ENCODE results near the gene CORO6. TPM values are rescaled to one million over a fixed set of nuclear protein-coding genes. Genes with fewer than 3 reads are reported as not detected.

CORO6 gene
- total and polyA plus RNA-seq, 2 donors (not counting 1 experiment from before 2014, with no cell fraction given) = 1.4 to 4.0 TPM

DNA sequence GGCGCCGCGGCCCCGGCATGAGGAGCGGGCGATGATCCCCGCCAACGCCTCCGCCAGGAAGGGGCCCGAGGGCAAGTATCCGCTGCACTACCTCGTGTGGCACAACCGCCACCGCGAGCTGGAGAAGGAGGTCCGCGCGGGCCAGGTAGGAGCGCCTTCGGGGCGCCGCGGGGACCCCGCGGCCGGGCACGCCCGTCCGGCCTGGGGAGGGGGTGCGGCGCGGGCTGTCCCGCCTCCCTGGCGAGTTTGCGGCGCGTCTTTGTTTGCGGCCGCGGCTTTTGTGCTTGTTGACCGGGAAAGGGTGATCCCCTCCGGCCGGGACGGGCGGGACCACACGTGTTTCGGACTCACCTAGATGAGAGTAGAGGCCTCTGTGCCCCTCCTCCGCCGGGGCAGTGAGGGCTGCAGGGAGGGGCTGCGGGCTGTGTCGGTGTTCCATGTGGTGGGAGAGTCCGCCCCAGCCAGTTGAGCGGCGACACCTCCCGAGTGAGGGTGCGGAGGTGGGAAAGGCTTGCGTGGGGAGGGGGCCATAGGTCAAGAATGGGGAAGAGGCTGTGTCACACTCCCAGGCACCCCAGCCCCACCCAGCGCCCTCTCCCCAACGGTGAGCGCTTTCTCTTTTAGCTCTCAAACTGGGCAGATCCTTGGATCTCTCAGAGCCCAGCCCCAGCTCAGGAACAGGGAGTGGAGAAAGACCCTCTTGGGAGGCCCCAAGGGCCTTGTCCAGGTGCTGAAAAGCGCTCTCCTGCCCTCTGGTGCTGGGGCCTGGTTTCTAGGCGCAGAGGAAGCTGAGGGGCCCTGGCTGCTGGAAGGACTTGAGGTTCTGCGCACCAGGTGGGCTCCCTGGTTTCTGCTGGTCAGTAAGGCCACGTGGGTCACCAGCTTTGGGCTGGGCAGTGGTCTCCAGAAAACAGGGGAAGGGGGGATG, 28.9 kb downstream of the CORO6 start:
- DNase-seq (no peak), ATAC-seq (ENCODE audit: low read depth) (no peak)
- Histone ChIP-seq H3K4me3 (ENCODE audit: control extremely low read depth in 1 of 5, extremely low read depth in 1 of 5, insufficient read depth in 1 of 5, low read depth in 2 of 5, low read length in 4 of 5) (peak overlapping the region in 4 of 5 experiments; percentile 37 to 72 (median 51)), H4K20me1 (ENCODE audit: control insufficient read depth, insufficient read depth, low read length, poor library complexity, severe bottlenecking) (no peaks in the 10 kb centered on the region), H3K27me3 (replicated peaks in 1 of 4; ENCODE audit: control extremely low read depth in 1 of 4, control insufficient read depth in 3 of 4, insufficient read depth in 4 of 4, low read length in 3 of 4) (peaks cover 0 to 7% (median 2%) of the 10 kb centered on the region in 4 experiments), H3K9me3 (ENCODE audit: control extremely low read depth in 1 of 3, control insufficient read depth in 2 of 3, insufficient read depth in 1 of 3, low read length in 2 of 3) (peaks cover 0 to 2% (median 0%) of the 10 kb centered on the region in 3 donors), H3K36me3 (replicated peaks in 1 of 2; ENCODE audit: control extremely low read depth in 1 of 2, control insufficient read depth in 1 of 2, extremely low read depth in 1 of 2, insufficient read depth in 2 of 2, low read length in 1 of 2) (no peaks in the 10 kb centered on the region), H3K27ac (ENCODE audit: low read length in 2 of 2) (no peak overlapping the region), H3K9ac (ENCODE audit: low read length) (peak overlapping the region; percentile 64), H2AFZ (ENCODE audit: insufficient read depth, low read depth, low read length, poor library complexity, severe bottlenecking) (peak overlapping the region; percentile 73), H3K79me2 (ENCODE audit: control insufficient read depth, insufficient read depth, low read length) (peaks cover 11% of the 10 kb centered on the region), H3K4me2 (replicated peaks; ENCODE audit: low read depth, low read length, poor library complexity, severe bottlenecking) (peak overlapping the region; percentile 99), H3K4me1 (ENCODE audit: control insufficient read depth in 2 of 2, insufficient read depth in 2 of 2, low read length in 2 of 2) (peaks cover 37 to 42% of the 10 kb centered on the region in 2 donors)
- H3K9me3 Mint-ChIP-seq (ENCODE audit: insufficient read depth) = no peaks in the 10 kb centered on the region
- H3K27ac Mint-ChIP-seq = no peak overlapping the region
- ChIA-PET CTCF (interaction anchor here (0.9 to 4.7 kb wide), 13 partner anchors 10 to 449 kb away, joined by 3 to 126 read pairs (median 6); partner anchors contain the start of gene ABHD15), POLR2A (interaction anchor here (0.6 to 3.0 kb wide), 3 partner anchors 9 to 14 kb away, joined by 3 to 18 read pairs (median 3); no protein-coding TSS in a partner anchor)
- TF ChIP-seq, protein P1, sequence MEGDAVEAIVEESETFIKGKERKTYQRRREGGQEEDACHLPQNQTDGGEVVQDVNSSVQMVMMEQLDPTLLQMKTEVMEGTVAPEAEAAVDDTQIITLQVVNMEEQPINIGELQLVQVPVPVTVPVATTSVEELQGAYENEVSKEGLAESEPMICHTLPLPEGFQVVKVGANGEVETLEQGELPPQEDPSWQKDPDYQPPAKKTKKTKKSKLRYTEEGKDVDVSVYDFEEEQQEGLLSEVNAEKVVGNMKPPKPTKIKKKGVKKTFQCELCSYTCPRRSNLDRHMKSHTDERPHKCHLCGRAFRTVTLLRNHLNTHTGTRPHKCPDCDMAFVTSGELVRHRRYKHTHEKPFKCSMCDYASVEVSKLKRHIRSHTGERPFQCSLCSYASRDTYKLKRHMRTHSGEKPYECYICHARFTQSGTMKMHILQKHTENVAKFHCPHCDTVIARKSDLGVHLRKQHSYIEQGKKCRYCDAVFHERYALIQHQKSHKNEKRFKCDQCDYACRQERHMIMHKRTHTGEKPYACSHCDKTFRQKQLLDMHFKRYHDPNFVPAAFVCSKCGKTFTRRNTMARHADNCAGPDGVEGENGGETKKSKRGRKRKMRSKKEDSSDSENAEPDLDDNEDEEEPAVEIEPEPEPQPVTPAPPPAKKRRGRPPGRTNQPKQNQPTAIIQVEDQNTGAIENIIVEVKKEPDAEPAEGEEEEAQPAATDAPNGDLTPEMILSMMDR (IDR thresholded peaks at IDR 0.05) = peak; percentile 12
- no peak for TF ChIP-seq EZH2 (IDR thresholded peaks at IDR 0.05; ENCODE audit: borderline replicate concordance, insufficient read depth, low read depth, low read length, poor library complexity, severe bottlenecking)
- H3K27me3 Mint-ChIP-seq = no peaks in the 10 kb centered on the region
- 2% methylated on average over 62 of the region's 64 CpGs for WGBS (ENCODE audit: insufficient coverage)
- intact Hi-C loops (cut with micrococcal nuclease) = loop anchor here (5.0 kb wide), 1 partner anchor 168 kb away; no protein-coding TSS in a partner anchor
- H3K4me1 Mint-ChIP-seq = peaks cover 39% of the 10 kb centered on the region
- peak overlapping the region; percentile 74 for H3K4me3 Mint-ChIP-seq
